Measurements from ENCODE around the gene KRCC1.

Gene KRCC1

GRCh38 chr2:88003074-88003755, 52.4 kb downstream of the KRCC1 start:
- TF ChIP-seq CTCF (IDR thresholded peaks at IDR 0.05): no peak

DNA sequence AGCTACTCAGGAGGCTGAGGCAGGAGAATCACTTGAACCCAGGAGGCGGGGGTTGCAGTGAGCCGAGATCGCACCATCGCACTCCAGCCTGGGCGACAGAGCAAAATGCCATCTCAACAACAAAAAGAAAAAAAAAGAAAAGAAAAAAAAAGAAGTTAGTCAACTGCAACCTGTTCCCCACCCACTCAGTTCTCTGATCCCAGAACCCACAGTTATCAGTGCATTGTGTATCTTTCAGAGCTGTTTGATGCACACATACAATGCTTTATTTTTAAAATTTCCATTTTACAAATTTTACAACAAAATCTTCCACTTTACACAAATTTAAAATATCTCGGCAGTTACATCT, 53.2 kb downstream of the KRCC1 start:
- TF ChIP-seq CTCF (IDR thresholded peaks at IDR 0.05): no peak

GRCh38 chr2:87996570-87996969, 59.0 kb downstream of the KRCC1 start:
- TF ChIP-seq CTCF (IDR thresholded peaks at IDR 0.05): no peak

DNA sequence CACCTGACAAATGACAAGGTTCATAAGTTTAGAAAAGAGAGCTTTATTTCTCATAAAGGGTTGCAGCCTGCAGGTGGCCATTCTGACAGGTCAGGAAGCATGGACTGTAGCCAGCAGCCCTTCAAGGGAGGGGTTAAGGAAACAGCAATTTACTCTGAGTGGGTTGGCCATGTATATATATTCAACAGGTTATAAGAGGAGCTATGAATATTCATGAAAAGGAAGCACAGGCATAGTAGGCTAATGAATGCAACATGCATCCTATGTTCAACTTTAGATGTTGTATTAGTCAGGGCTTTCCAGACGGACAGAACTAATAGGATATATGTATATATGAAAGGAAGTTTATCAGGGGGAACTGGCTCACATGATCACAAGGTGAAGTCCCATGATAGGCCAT, 59.8 kb downstream of the KRCC1 start:
- no peak for TF ChIP-seq CTCF (IDR thresholded peaks at IDR 0.05)
